ENCODE data around the gene SPATA3. TPM values are rescaled to one million over a fixed set of nuclear protein-coding genes. Genes with fewer than 3 reads are reported as not detected.

SPATA3 gene
- total RNA-seq, 4 donors from 2014 or later = not detected

Other genes with a start within 250 kb of the SPATA3 start
- gene ITM2C, start 131.2 kb upstream of the SPATA3 start, total RNA-seq = 10 to 100 TPM in 3 of 4 donors, 1 to 10 TPM in 1; 4.9 to 11.2 (median 10.8) TPM
- gene GPR55, start 70.9 kb upstream of the SPATA3 start, total RNA-seq = not detected
- under 1 TPM in 3 of 4 donors, not detected in 1; 0.10 to 0.44 (median 0.15) TPM for gene C2orf72, start 41.4 kb downstream of the SPATA3 start, total RNA-seq
- 100 to 1,000 TPM; 169 to 189 (median 182) TPM for gene PSMD1, start 60.7 kb downstream of the SPATA3 start, total RNA-seq
- gene HTR2B, start 128.9 kb downstream of the SPATA3 start, total RNA-seq = under 1 TPM in 1 of 4 donors, not detected in 3; 0.09 TPM
- 1 to 10 TPM in 2 of 4 donors, under 1 TPM in 2; 0.20 to 7.2 (median 3.2) TPM for gene ARMC9, start 202.5 kb downstream of the SPATA3 start, total RNA-seq

Measured in gastrocnemius medialis (tissue), 4 donors.